GM18861 (cell line): Measurements from ENCODE around the gene RTN4.

Source experiments
- ATAC-seq: cut with Tn5 transposase; IDR thresholded peaks from one replicate; pipeline ENCODE4 v1.9.1; 2021; ENCODE audit not compliant: unreplicated experiment

Gene RTN4

DNA sequence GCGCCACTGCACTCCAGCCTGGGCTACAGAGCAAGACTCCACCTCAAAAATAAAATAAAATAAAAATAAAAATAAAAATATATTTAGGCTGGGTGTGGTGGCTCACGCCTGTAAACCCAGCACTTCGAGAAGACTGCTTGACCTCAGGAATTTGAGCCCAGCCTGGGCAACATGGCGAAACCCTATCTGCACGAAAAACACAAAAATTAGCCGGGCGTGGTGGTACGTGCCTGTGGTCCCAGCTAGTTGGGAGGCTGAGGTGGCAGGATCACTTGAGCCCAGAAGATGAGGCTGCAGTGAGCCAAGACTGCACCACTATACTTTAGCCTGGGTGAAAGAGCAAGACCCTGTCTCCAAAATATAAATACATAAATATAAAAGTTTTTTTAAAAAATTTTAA is 6.4 kb downstream of the RTN4 start:
- ATAC-seq: no peak

DNA sequence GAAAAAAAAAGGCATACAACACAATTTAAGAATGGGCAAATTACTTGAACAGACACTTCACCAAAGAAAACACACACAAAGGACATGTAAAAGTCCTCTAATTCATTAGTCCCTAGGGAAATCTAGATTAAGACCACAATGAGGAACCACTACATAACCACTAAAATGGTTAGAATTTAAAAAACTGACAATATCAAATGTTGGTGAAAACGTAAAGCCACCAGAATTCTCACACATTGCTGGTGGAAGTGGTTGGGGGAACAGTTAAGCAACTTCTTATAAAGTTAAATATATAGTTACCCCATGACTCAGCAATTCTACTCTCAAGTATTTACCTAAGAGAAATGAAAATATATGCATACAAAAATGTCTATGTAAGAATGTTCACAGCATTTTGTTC is 11.8 kb downstream of the RTN4 start:
- ATAC-seq: no peak

DNA sequence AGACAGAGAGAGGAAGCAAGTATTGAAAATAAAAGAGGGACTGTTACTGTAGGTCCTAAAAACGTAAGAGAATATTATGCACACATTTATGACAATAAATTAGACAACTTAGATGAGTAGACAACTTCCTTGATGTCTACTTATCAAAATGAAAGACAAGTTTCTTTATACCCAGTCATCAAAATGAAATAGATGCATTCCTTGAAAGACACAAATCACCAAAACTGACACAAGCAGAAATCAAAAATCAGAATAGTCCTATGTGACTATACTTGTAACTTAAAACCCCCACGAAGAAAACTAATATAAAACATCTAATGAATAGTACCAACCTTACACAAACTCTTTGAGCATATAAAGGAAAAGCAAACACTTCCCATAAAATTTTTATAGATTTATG is 14.5 kb downstream of the RTN4 start:
- ATAC-seq: no peak

- ATAC-seq: no peak
Observed at GRCh38 chr2:55033921-55034320, 16.3 kb downstream of the RTN4 start.

- peak; percentile 85 for ATAC-seq
Observed at GRCh38 chr2:55033076-55033742, 17.0 kb downstream of the RTN4 start.

DNA sequence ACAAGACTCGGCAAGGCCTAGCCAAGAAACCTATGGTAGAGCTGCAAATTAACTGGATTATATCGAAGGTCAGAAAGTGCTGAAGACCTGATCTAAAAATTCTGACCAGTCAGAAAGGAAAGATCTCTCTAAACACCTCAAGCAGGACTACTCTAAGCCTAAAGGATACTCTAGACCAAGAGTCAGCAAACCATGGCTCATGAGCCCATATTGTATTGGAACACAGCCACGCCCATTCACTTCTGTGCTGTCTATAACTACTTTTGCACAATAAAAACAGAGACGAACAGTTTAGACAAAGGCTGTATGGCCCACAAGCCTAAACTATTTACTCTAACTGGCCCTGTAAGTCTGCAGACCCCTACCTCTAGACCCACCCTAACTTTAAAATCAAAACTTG is 18.7 kb downstream of the RTN4 start:
- no peak for ATAC-seq

GRCh38 chr2:55030766-55031165 is 19.5 kb downstream of the RTN4 start:
- no peak for ATAC-seq

- no peak for ATAC-seq
Observed at GRCh38 chr2:55029098-55029497, 21.2 kb downstream of the RTN4 start.

DNA sequence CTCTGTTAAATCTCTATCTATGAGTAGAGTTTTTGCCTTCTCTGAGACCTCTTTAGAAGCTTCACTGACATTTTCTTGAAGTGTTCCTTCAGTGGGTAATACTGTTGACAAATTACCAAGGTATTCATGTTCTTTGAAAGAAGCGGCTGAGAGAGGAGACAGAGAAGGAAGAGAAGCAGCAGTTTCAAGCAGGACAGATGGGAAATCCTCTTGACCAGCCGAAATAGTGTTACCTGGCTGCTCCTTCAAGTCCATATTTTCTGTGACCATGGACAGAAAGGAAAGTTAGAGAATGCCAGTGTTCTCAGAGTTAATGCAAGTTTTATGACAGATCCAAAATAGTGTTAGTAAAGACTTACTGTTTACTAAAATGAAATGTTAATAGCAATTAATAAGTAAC is 23.0 kb downstream of the RTN4 start:
- ATAC-seq: no peak

DNA sequence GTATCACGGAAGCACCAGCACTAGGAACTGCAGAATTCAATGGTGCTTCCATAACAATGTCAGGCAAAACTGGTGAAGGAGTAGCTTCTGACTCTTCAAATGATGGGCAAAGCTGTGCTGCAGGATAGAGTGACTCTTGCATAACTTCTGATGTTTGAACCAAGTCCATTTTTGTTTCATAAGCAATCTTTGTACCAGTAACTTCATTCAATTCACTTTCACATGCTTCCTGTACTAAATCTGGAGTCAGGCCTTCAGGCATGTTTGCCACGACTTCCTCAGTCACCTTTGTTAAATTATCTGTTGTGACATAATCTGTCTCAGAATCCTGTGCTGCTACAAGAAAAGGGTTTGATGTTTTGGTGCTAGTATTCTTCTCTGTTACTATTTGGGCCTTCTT is 24.0 kb downstream of the RTN4 start:
- no peak for ATAC-seq

- no peak for ATAC-seq
Observed at GRCh38 chr2:55025627-55026026, 24.6 kb downstream of the RTN4 start.

DNA sequence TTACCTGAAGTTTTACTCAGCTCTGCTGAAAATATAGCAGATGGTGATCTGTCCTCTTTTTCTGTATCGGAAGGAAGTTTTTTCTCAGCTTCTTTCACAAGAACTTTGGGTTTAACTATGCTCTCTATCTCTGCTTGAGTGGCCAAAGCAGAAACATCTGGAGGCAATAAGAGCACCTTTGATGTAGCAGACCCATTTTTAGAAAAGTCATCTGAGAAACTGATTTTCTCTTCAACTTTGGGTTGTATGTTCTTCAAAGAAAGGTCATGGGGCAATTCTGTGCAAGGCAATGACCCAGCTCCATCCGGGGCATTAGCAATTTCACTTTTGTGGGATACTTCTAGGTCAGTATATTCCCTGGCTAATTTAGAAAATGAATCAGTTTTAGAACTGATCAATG is 25.2 kb downstream of the RTN4 start:
- ATAC-seq: no peak

DNA sequence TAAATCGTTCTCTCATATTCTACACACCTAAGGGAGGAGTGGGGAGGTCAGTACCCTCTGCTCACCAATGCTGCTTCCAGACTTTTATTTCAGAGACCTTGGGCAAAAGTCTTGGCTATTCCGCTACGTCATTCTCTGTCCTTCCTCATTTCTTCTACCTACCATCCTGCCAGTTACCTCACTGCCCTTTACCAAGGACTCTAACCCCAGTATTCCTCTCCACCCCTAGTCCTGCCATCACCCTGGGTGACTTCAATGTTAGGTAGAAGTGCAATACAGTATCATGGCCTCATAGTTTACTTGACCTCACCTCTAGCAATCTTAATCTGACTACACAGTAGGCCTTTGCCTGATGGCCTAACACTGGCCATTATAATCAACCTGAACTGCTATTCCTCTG is 27.8 kb downstream of the RTN4 start:
- no peak for ATAC-seq

GRCh38 chr2:55019526-55020258 is 30.6 kb downstream of the RTN4 start:
- ATAC-seq: no peak

DNA sequence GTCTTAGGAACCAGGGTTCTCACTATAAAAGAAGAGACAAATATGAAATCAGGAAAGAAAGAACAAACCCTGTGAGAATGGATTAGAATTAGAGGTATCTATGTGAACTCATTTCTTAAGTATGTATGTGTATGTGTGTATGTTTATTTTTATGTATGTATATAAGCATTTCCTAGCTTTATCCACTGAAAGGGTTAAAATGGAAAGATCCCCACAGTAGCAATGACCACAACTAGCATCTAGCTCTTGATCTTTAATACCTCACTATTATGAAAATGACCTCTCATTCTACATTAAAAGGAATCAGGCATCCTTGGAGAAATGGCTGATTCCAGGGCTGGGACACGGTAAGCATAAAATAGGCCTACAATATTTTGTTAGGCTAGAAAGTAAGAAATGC is 31.6 kb downstream of the RTN4 start:
- ATAC-seq: no peak

DNA sequence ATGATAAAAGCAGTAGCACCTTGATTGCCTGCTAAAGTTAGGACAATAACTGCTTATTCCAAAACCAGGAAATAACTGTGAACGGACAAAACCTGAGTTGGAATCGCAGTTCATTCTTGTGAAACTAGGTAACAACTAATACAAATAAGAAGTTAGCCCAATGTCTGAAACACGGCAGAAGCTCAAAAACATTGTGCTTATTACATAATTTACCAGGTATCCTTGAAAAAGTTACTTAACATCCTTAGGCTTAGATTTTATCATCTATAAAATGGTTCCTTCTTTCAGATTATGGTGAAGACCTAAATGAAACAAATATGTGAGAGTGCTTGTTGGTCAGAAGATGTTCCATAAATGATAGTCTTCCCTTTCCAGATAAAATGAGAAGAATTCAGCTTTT is 32.4 kb downstream of the RTN4 start:
- no peak for ATAC-seq

DNA sequence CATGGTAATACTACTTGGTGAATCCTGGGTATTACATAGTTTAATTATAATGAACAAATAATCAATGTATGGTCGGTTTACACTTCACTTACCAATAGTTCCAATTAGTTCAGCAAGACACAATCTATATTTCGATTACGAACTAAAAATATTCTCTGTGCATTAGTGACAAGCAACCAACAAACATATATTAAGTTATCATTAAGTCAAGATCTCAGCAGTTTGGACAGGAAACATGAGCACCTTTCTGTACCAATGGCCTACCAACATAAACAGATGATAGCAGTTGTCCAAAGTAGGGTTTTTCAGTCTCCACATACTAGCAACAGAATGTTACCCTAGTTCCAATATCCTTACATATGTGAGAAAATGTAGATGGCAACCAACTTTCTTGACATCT is 32.8 kb downstream of the RTN4 start:
- no peak for ATAC-seq

- ATAC-seq: peak; percentile 31
Observed at GRCh38 chr2:55014962-55015939, 35.0 kb downstream of the RTN4 start.

DNA sequence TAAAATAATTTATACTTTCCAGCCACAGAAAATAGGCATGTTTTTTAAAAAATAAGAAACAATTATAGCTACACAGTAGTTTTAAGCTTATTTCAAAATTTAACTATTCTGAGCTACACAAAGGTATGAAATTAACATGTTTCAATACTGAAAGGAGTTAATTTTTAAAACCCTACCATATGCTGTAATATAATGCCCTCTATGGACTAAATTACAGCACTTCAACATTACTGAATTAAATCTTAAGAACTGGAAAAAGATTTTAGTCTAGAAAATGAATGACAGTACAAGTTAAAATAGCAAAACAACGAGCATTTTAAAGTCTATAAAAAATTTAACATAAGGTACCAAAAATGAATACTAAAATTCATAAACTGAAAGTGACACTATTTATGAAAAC is 36.3 kb downstream of the RTN4 start:
- ATAC-seq: no peak

DNA sequence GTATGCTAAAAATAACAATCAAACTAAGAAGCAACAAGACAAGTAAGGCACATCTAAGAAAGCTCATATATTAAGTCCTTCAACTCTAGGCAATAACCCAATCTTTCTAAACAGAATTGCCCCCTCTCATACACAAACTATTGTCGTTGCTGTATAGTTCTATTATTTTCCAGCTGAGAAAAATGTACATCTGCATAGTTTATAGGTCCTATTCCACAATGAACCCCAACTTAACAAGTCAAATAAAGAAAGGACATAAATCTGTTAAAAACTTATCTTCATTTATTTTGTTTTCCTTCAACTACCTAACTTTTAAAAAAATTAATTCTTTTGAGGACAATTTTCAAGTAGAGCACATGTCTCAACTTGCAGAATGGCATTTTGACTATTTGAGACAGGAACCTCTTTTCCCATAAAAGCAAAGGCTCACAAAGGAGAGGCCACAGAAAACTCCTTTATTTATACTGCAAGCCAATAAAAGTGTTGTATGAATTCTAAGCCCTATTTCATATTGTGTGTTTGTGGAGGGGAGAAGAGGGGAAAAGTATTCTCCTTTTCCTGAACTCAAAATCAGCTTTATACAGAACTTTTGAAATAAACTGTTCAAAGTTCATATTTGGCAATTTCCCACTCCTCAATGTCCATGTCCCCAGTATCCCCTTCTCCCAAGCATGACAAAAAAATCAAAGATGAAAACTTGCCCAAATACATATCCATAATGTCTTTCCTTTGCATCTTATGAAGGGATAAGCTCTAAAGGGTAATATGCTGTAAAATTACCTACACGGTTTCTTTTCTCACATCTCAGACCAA is 37.4 kb downstream of the RTN4 start:
- no peak for ATAC-seq
